NCI-H82 (cell line): ENCODE results near the gene C11orf97.
"Not testable (repeated sequence)": the region's sequence is repeated elsewhere in the genome, so short reads cannot be mapped to it uniquely, and the experiment has no call there.

ENCODE experiments used
- DNase-seq: peaks from one replicate; lab custom pipeline; 2025; lab: John Stamatoyannopoulos, UW

Gene C11orf97

GRCh38 chr11:94525546-94526324 is 13.5 kb downstream of the C11orf97 start:
- DNase-seq, result peak; percentile 5

- no peak for DNase-seq
Observed at GRCh38 chr11:94526645-94527438, 14.6 kb downstream of the C11orf97 start.

GRCh38 chr11:94528551-94528950 is 16.3 kb downstream of the C11orf97 start:
- DNase-seq, result no peak

GRCh38 chr11:94532211-94532610 is 19.9 kb downstream of the C11orf97 start:
- no peak for DNase-seq

- DNase-seq, result no peak
Observed at GRCh38 chr11:94533206-94533605, 20.9 kb downstream of the C11orf97 start.

- DNase-seq, result no peak
Observed at GRCh38 chr11:94533696-94534630, 21.7 kb downstream of the C11orf97 start.

- no peak for DNase-seq
Observed at GRCh38 chr11:94536386-94536785, 24.1 kb downstream of the C11orf97 start.

- DNase-seq, result no peak
Observed at GRCh38 chr11:94537031-94537600, 24.9 kb downstream of the C11orf97 start.

- no peak for DNase-seq
Observed at GRCh38 chr11:94539420-94539819, 27.2 kb downstream of the C11orf97 start.

GRCh38 chr11:94543695-94544645 is 31.7 kb downstream of the C11orf97 start, which contains the start of gene FUT4:
Gene FUT4 (plus strand): TSS chr11:94543921. CDS start chr11:94544134, 213 bp downstream.
- peak; percentile 82 for DNase-seq

GRCh38 chr11:94544646-94545263 is 32.5 kb downstream of the C11orf97 start:
- DNase-seq, result peak; percentile 43

GRCh38 chr11:94545264-94546161 is 33.3 kb downstream of the C11orf97 start:
- DNase-seq, result peak; percentile 43

- DNase-seq, result peak; percentile 39
Observed at GRCh38 chr11:94546162-94546470, 33.9 kb downstream of the C11orf97 start.

- peak; percentile 20 for DNase-seq
Observed at GRCh38 chr11:94546886-94547285, 34.6 kb downstream of the C11orf97 start.

- no peak for DNase-seq
Observed at GRCh38 chr11:94549146-94549545, 36.9 kb downstream of the C11orf97 start.

GRCh38 chr11:94550513-94550912 is 38.3 kb downstream of the C11orf97 start:
- no peak for DNase-seq

- DNase-seq, result peak; percentile 67
Observed at GRCh38 chr11:94553938-94554337, 41.7 kb downstream of the C11orf97 start.

- not testable (repeated sequence) for DNase-seq
Observed at GRCh38 chr11:94555752-94556329, 43.6 kb downstream of the C11orf97 start.

- DNase-seq, result no peak
Observed at GRCh38 chr11:94557421-94557820, 45.2 kb downstream of the C11orf97 start.
